Measurements from ENCODE around the gene APOBEC2. TPM values are rescaled to one million over a fixed set of nuclear protein-coding genes. Genes with fewer than 3 reads are reported as not detected.

APOBEC2 gene
- total RNA-seq, 1 donor from 2014 or later: not detected

DNA sequence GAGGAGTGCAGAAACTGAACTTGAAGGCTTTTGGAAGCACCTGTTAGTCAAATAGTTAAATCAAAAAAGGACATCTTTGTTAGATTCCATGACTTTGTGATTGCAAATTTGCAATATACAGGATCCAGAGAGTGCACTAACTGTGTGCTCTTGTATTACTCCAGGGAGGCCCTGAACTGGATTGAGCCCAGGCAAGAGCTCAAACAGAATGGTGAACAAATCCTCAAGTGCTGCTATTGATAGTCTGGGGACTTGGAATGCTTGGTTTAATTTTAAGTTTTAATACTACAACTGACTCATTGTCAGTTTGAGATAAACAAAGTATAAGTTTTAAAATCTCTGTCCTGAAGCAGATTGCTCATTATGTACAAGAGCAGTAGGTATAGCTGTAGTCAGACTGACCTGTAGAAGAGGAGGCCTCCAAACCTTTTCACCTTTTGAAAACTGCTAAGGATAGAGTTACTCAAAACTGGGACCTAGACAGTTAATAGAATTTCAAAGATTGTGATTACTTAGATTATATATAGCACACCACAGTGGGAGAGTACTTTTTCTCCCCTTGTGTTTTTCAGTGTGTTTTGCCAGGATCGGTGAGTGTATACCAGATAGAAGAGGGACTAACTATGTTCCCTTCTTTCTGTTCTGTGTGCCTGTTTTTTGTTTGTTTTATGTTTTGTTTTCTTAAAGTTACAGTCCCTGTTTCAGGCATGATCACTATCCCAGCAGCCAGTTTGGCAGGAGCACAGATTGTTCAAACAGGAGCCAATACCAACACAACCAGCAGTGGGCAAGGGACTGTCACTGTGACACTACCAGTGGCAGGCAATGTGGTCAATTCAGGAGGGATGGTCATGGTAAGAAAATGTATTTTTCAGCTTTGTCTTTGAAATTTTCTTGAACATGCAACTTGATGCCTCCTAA lies 38.1 kb downstream of the APOBEC2 start:
- DNase-seq (ENCODE audit: low read depth): no peak
- H3K27me3 ChIP-seq (ENCODE audit: control insufficient read depth, insufficient read depth, low read length): no peaks in the 10 kb centered on the region
- no peak overlapping the region for H3K4me3 ChIP-seq (ENCODE audit: low read depth, low read length)
- no peaks in the 10 kb centered on the region for H3K36me3 ChIP-seq (ENCODE audit: control insufficient read depth, insufficient read depth, low read length)
- TF ChIP-seq, protein P1, sequence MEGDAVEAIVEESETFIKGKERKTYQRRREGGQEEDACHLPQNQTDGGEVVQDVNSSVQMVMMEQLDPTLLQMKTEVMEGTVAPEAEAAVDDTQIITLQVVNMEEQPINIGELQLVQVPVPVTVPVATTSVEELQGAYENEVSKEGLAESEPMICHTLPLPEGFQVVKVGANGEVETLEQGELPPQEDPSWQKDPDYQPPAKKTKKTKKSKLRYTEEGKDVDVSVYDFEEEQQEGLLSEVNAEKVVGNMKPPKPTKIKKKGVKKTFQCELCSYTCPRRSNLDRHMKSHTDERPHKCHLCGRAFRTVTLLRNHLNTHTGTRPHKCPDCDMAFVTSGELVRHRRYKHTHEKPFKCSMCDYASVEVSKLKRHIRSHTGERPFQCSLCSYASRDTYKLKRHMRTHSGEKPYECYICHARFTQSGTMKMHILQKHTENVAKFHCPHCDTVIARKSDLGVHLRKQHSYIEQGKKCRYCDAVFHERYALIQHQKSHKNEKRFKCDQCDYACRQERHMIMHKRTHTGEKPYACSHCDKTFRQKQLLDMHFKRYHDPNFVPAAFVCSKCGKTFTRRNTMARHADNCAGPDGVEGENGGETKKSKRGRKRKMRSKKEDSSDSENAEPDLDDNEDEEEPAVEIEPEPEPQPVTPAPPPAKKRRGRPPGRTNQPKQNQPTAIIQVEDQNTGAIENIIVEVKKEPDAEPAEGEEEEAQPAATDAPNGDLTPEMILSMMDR (IDR thresholded peaks at IDR 0.05; ENCODE audit: insufficient read depth, low read length, poor library complexity, severe bottlenecking): no peak

DNA sequence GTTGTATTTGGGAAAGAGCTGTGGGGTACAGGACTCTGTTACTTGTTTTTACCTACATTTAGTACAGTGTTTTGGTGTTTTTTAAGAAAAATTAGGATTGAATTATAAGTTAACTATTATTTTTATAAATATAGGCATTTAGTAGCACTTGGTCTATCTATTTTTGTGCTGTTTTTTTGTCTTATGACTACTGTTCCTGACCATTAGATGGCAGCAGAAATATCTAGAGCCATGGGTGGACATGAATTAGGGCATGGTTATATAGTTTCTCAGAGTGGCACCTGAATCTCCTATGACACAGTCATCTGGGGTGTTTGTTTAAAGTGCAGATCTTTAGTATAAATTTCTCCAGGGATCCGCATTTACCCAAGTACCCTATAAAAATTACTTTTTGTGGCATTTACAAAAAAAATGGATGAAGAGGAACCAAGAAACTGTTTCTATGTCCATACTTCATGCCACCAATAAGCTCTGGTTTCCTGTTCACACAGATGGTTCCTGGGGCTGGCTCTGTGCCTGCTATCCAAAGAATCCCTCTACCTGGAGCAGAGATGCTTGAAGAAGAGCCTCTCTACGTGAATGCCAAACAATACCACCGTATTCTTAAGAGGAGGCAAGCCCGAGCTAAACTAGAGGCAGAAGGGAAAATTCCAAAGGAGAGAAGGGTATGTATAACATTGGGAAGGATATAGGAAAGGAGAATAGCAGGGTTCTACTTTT lies 39.6 kb downstream of the APOBEC2 start:
- DNase-seq (ENCODE audit: low read depth): no peak
- H3K27me3 ChIP-seq (ENCODE audit: control insufficient read depth, insufficient read depth, low read length): no peaks in the 10 kb centered on the region
- TF ChIP-seq, protein P1 (IDR thresholded peaks at IDR 0.05; ENCODE audit: insufficient read depth, low read length, poor library complexity, severe bottlenecking): peak; percentile 48
- peaks cover 1% of the 10 kb centered on the region for H3K36me3 ChIP-seq (ENCODE audit: control insufficient read depth, insufficient read depth, low read length)
- H3K4me3 ChIP-seq (ENCODE audit: low read depth, low read length): no peak overlapping the region

- Histone ChIP-seq H3K4me3 (ENCODE audit: low read depth, low read length) (no peak overlapping the region), H3K36me3 (ENCODE audit: control insufficient read depth, insufficient read depth, low read length) (peaks cover 1% of the 10 kb centered on the region), H3K27me3 (ENCODE audit: control insufficient read depth, insufficient read depth, low read length) (no peaks in the 10 kb centered on the region)
- TF ChIP-seq, protein P1 (IDR thresholded peaks at IDR 0.05; ENCODE audit: insufficient read depth, low read length, poor library complexity, severe bottlenecking): no peak
- no peak for DNase-seq (ENCODE audit: low read depth)
Measured at GRCh38 chr6:41093729-41094128, 40.7 kb downstream of the APOBEC2 start.

DNA sequence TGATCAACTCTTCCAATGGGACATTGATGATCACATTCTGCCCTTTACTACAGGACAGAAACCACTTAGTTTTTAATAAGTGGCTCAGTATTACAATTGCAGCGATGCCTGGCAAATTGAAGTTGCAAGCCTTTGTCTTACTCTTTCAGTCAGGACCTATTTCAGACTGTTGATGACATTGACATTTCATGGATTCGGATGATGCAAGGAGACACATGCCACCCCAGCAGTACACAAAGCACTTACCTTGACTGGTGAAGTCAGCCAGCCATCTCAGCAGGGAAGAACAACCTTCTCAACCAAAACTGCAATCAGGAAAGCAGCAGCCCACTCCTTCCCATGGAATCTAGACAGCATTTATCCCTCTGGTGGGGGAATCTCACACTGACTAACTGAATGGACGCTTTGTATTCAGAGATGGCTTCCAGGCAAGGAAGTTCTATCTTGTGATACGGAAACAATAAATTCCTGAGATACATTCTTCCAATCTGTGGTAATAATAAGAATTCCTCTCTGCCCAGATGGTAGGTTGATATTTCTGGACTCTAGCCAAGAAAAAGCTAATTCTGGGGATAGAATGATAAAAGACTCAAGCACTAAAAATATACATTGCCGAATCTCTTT lies 44.6 kb downstream of the APOBEC2 start:
- peaks cover 4% of the 10 kb centered on the region for H3K36me3 ChIP-seq (ENCODE audit: control insufficient read depth, insufficient read depth, low read length)
- H3K27me3 ChIP-seq (ENCODE audit: control insufficient read depth, insufficient read depth, low read length): no peaks in the 10 kb centered on the region
- H3K4me3 ChIP-seq (ENCODE audit: low read depth, low read length): no peak overlapping the region
- TF ChIP-seq, protein P1 (IDR thresholded peaks at IDR 0.05; ENCODE audit: insufficient read depth, low read length, poor library complexity, severe bottlenecking): no peak
- no peak for DNase-seq (ENCODE audit: low read depth)

DNA sequence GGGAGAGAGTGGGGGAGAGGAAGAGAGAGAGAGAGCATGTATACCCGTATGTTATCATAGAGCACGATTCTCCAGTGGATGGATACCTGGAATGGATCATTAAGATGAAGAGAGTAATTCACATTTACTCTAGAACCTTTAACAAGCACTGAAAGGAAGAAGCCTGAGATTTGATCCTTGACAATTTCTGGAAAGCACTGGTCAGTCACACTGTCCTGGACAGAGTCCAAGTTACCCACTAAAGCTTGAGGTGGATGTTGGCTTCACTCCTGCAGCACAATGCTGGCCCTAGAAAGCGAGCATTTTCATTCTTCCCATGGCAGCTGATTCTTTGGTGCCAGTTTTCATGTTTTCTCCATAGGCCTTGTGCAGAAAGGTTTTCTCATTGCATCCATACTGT lies 45.4 kb downstream of the APOBEC2 start:
- DNase-seq (ENCODE audit: low read depth): no peak
- peaks cover 4% of the 10 kb centered on the region for H3K36me3 ChIP-seq (ENCODE audit: control insufficient read depth, insufficient read depth, low read length)
- no peak overlapping the region for H3K4me3 ChIP-seq (ENCODE audit: low read depth, low read length)
- no peaks in the 10 kb centered on the region for H3K27me3 ChIP-seq (ENCODE audit: control insufficient read depth, insufficient read depth, low read length)
- TF ChIP-seq, protein P1 (IDR thresholded peaks at IDR 0.05; ENCODE audit: insufficient read depth, low read length, poor library complexity, severe bottlenecking): no peak
